ENCODE results near the gene PPFIA1.

Gene PPFIA1

GRCh38 chr11:70422692-70423522 lies 152.4 kb downstream of the PPFIA1 start:
- no peak overlapping the region for H3K9ac ChIP-seq (ENCODE audit: low read length in 5 of 5)
- H3K4me3 ChIP-seq (ENCODE audit: low read depth in 1 of 5, low read length in 5 of 5), result no peak overlapping the region
- no peaks in the 10 kb centered on the region for H3K27me3 ChIP-seq (ENCODE audit: control insufficient read depth in 5 of 5, insufficient read depth in 4 of 5, low read length in 5 of 5)
- H3K9me3 ChIP-seq (ENCODE audit: control insufficient read depth in 5 of 5, low read length in 5 of 5), result no peaks in the 10 kb centered on the region
- peaks cover 2 to 86% (median 78%) of the 10 kb centered on the region in 5 donors for H3K36me3 ChIP-seq (ENCODE audit: control insufficient read depth in 5 of 5, insufficient read depth in 5 of 5, low read length in 5 of 5)
- H3K4me1 ChIP-seq (ENCODE audit: control insufficient read depth in 5 of 5, insufficient read depth in 5 of 5, low read length in 5 of 5), result peaks cover 0 to 12% (median 7%) of the 10 kb centered on the region in 5 donors
- H3K27ac ChIP-seq (ENCODE audit: low read depth, low read length), result no peak overlapping the region

- Histone ChIP-seq H3K4me3 (ENCODE audit: low read depth in 1 of 5, low read length in 5 of 5) (no peak overlapping the region), H3K36me3 (ENCODE audit: control insufficient read depth in 5 of 5, insufficient read depth in 5 of 5, low read length in 5 of 5) (peaks cover 2 to 82% (median 76%) of the 10 kb centered on the region in 5 donors), H3K27me3 (ENCODE audit: control insufficient read depth in 5 of 5, insufficient read depth in 4 of 5, low read length in 5 of 5) (no peaks in the 10 kb centered on the region), H3K27ac (ENCODE audit: low read depth, low read length) (no peak overlapping the region), H3K9ac (ENCODE audit: low read length in 5 of 5) (no peak overlapping the region), H3K4me1 (ENCODE audit: control insufficient read depth in 5 of 5, insufficient read depth in 5 of 5, low read length in 5 of 5) (peaks cover 0 to 13% (median 8%) of the 10 kb centered on the region in 5 donors), H3K9me3 (ENCODE audit: control insufficient read depth in 5 of 5, low read length in 5 of 5) (no peaks in the 10 kb centered on the region)
Observed at GRCh38 chr11:70423523-70424505, 153.3 kb downstream of the PPFIA1 start.

GRCh38 chr11:70424765-70425344 lies 154.4 kb downstream of the PPFIA1 start:
- Histone ChIP-seq H3K4me3 (ENCODE audit: low read depth in 1 of 5, low read length in 5 of 5) (no peak overlapping the region), H3K27me3 (ENCODE audit: control insufficient read depth in 5 of 5, insufficient read depth in 4 of 5, low read length in 5 of 5) (no peaks in the 10 kb centered on the region), H3K9me3 (ENCODE audit: control insufficient read depth in 5 of 5, low read length in 5 of 5) (no peaks in the 10 kb centered on the region), H3K4me1 (ENCODE audit: control insufficient read depth in 5 of 5, insufficient read depth in 5 of 5, low read length in 5 of 5) (peaks cover 0 to 13% (median 8%) of the 10 kb centered on the region in 5 donors), H3K27ac (ENCODE audit: low read depth, low read length) (no peak overlapping the region), H3K9ac (ENCODE audit: low read length in 5 of 5) (no peak overlapping the region), H3K36me3 (ENCODE audit: control insufficient read depth in 5 of 5, insufficient read depth in 5 of 5, low read length in 5 of 5) (peaks cover 2 to 85% (median 78%) of the 10 kb centered on the region in 5 donors)

DNA sequence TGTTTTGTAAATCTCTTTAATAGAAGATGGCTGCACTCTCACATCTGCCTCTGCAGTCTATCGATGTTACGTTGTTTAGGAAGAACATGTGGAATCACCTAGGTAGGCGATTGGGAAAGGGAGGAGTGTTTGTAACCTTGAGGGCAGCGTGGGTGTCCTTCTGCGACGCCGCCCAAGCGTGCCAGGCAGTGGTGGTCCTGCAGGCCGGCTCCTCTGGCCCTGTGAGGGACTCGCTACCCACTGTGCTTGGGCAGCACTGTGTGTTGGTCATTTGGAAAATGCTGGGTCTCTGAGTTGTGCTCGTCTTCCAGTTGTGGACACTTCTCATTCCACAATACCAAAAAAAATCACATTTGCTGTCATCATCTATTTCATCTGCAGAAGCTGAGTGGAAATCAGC lies 156.9 kb downstream of the PPFIA1 start:
- Histone ChIP-seq H3K36me3 (ENCODE audit: control insufficient read depth in 5 of 5, insufficient read depth in 5 of 5, low read length in 5 of 5) (peaks cover 0 to 85% (median 79%) of the 10 kb centered on the region in 5 donors), H3K9ac (ENCODE audit: low read length in 5 of 5) (no peak overlapping the region), H3K4me3 (ENCODE audit: low read depth in 1 of 5, low read length in 5 of 5) (no peak overlapping the region), H3K27ac (ENCODE audit: low read depth, low read length) (no peak overlapping the region), H3K27me3 (ENCODE audit: control insufficient read depth in 5 of 5, insufficient read depth in 4 of 5, low read length in 5 of 5) (no peaks in the 10 kb centered on the region), H3K4me1 (ENCODE audit: control insufficient read depth in 5 of 5, insufficient read depth in 5 of 5, low read length in 5 of 5) (peaks cover 0 to 13% (median 8%) of the 10 kb centered on the region in 5 donors), H3K9me3 (ENCODE audit: control insufficient read depth in 5 of 5, low read length in 5 of 5) (no peaks in the 10 kb centered on the region)

DNA sequence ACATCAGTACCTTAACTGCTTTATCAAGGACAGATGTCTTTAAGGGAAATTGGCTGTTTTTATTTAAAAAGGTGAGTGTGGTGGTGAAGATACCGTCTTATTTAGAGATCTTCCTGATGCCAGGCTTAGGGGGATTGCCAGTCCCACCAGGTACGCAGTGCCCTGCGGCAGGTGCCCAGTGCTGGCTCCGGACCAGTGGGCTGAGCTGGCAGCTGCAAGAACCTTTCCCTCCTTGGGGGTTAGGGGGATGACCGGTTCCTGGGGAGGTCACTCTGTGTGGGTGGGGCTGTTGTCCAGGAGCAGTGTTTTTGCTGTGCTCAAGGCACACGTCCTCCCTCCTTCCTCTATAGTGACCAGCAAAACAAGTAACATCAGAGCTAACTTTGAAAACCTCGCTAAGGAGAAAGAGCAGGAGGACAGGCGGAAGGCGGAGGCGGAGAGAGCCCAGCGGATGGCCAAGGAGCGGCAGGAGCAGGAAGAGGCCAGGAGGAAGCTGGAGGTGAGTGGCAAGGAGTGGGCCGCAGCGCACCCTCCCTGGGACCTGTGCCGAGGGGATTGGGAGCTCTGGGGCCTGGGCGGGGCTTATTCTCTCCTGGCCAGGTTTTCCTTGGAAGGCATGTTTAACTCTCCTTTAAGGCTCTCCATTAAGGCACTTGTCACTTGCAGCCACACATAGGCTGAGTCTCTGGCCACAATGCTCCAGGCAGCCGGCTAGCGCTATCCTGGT lies 158.4 kb downstream of the PPFIA1 start:
- Histone ChIP-seq H3K9ac (ENCODE audit: low read length in 5 of 5) (no peak overlapping the region), H3K9me3 (ENCODE audit: control insufficient read depth in 5 of 5, low read length in 5 of 5) (no peaks in the 10 kb centered on the region), H3K36me3 (ENCODE audit: control insufficient read depth in 5 of 5, insufficient read depth in 5 of 5, low read length in 5 of 5) (peaks cover 0 to 85% (median 79%) of the 10 kb centered on the region in 5 donors), H3K27me3 (ENCODE audit: control insufficient read depth in 5 of 5, insufficient read depth in 4 of 5, low read length in 5 of 5) (no peaks in the 10 kb centered on the region), H3K4me1 (ENCODE audit: control insufficient read depth in 5 of 5, insufficient read depth in 5 of 5, low read length in 5 of 5) (peaks cover 0 to 13% (median 8%) of the 10 kb centered on the region in 5 donors), H3K27ac (ENCODE audit: low read depth, low read length) (no peak overlapping the region), H3K4me3 (ENCODE audit: low read depth in 1 of 5, low read length in 5 of 5) (no peak overlapping the region)

DNA sequence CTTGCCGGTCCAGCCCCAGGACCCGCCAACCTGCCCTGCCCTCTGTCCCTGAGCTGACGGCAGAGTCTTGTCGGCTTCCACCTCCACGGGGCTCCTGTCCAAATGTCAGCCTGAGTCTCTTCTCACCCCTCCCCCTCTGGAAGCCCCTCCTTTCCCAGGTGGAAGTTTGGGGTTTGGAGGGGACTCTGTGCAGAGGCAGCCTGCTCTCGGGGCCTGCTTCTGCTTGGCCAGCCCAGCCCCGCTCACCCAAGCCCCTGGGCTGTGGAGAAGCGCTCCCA lies 158.9 kb downstream of the PPFIA1 start:
- Histone ChIP-seq H3K36me3 (ENCODE audit: control insufficient read depth in 5 of 5, insufficient read depth in 5 of 5, low read length in 5 of 5) (peaks cover 0 to 85% (median 79%) of the 10 kb centered on the region in 5 donors), H3K9me3 (ENCODE audit: control insufficient read depth in 5 of 5, low read length in 5 of 5) (no peaks in the 10 kb centered on the region), H3K4me3 (ENCODE audit: low read depth in 1 of 5, low read length in 5 of 5) (no peak overlapping the region), H3K4me1 (ENCODE audit: control insufficient read depth in 5 of 5, insufficient read depth in 5 of 5, low read length in 5 of 5) (peaks cover 0 to 10% (median 8%) of the 10 kb centered on the region in 5 donors), H3K27ac (ENCODE audit: low read depth, low read length) (no peak overlapping the region), H3K27me3 (ENCODE audit: control insufficient read depth in 5 of 5, insufficient read depth in 4 of 5, low read length in 5 of 5) (no peaks in the 10 kb centered on the region), H3K9ac (ENCODE audit: low read length in 5 of 5) (no peak overlapping the region)

DNA sequence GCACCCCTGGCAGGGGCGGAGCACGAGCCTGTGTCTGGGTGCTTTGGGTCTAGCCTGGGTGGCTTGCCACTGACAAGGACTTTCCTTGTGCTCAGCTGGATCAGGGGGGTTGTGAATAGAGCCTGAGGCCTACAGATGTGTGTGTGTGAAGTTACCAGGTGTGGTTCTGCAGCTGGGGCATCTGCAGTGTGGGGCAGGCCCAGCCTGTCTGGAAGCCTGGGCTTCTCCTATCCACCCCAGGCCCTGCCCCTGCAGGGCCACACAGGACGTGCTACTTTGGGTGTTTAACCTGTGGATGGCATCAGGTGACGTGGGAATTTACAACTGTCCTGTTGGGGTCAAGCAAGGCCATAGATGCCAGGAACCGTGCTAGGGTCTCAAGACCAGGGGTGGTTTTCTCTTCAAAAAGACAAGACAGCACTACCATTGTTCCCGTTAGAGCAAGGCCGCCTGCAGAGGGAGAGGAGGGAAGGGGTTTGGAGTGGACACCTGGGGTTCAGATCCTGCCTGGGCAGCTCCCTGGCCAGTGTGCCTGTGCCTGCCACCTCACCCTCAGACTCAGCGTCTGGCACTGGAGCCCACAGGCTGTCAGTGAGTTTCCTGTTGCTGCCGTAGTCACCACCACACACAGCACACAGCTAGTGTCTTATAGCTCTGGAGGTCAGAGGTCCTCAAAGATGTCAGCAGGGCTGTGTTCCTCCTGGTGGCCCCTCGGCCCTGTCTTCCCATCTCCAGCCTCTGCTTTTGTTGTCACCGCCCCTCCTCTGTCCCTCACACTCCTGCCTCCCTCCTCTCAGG lies 159.4 kb downstream of the PPFIA1 start:
- Histone ChIP-seq H3K27me3 (ENCODE audit: control insufficient read depth in 5 of 5, insufficient read depth in 4 of 5, low read length in 5 of 5) (no peaks in the 10 kb centered on the region), H3K9ac (ENCODE audit: low read length in 5 of 5) (no peak overlapping the region), H3K9me3 (ENCODE audit: control insufficient read depth in 5 of 5, low read length in 5 of 5) (no peaks in the 10 kb centered on the region), H3K4me3 (ENCODE audit: low read depth in 1 of 5, low read length in 5 of 5) (no peak overlapping the region), H3K36me3 (ENCODE audit: control insufficient read depth in 5 of 5, insufficient read depth in 5 of 5, low read length in 5 of 5) (peaks cover 0 to 85% (median 79%) of the 10 kb centered on the region in 5 donors), H3K4me1 (ENCODE audit: control insufficient read depth in 5 of 5, insufficient read depth in 5 of 5, low read length in 5 of 5) (peaks cover 0 to 10% (median 8%) of the 10 kb centered on the region in 5 donors), H3K27ac (ENCODE audit: low read depth, low read length) (no peak overlapping the region)

GRCh38 chr11:70430671-70431574 lies 160.4 kb downstream of the PPFIA1 start:
- Histone ChIP-seq H3K4me3 (ENCODE audit: low read depth in 1 of 5, low read length in 5 of 5) (no peak overlapping the region), H3K27me3 (ENCODE audit: control insufficient read depth in 5 of 5, insufficient read depth in 4 of 5, low read length in 5 of 5) (no peaks in the 10 kb centered on the region), H3K9ac (ENCODE audit: low read length in 5 of 5) (no peak overlapping the region), H3K27ac (ENCODE audit: low read depth, low read length) (no peak overlapping the region), H3K9me3 (ENCODE audit: control insufficient read depth in 5 of 5, low read length in 5 of 5) (no peaks in the 10 kb centered on the region), H3K4me1 (ENCODE audit: control insufficient read depth in 5 of 5, insufficient read depth in 5 of 5, low read length in 5 of 5) (peaks cover 0 to 10% (median 8%) of the 10 kb centered on the region in 5 donors), H3K36me3 (ENCODE audit: control insufficient read depth in 5 of 5, insufficient read depth in 5 of 5, low read length in 5 of 5) (peaks cover 0 to 84% (median 78%) of the 10 kb centered on the region in 5 donors)

Data from subcutaneous abdominal adipose tissue (tissue), 5 donors.